Osteoblast (primary cell): ENCODE data around the gene ANO7. TPM values are rescaled to one million over a fixed set of nuclear protein-coding genes. Genes with fewer than 3 reads are reported as not detected.

ENCODE experiments used
- DNase-seq: peaks from one replicate; pipeline ENCODE4 v3.0.0; 2011; ENCODE audit warnings: low spot score, mixed read lengths; ENCODE audit not compliant: insufficient read length; ENCODE audit errors: missing footprints
- H2AFZ ChIP-seq: 2 replicates; pipeline ENCODE4 v1.6.0; 2011; ENCODE audit warnings: mild to moderate bottlenecking, low read length
- H3K27ac ChIP-seq: 2 replicates; pipeline ENCODE4 v1.5.1; 2011; ENCODE audit warnings: mild to moderate bottlenecking, low read depth, low read length, moderate library complexity
- H3K27me3 ChIP-seq: 2 replicates; pipeline ENCODE4 v1.6.0; 2012; ENCODE audit warnings: mild to moderate bottlenecking, control low read depth, inconsistent platforms, low read length, moderate library complexity; ENCODE audit not compliant: insufficient read depth
- H3K36me3 ChIP-seq: 2 replicates; pipeline ENCODE4 v1.5.1; 2011; ENCODE audit warnings: mild to moderate bottlenecking, low read length, control low read depth, moderate library complexity; ENCODE audit not compliant: insufficient read depth
- H3K4me1 ChIP-seq: 2 replicates; pipeline ENCODE4 v1.5.1; 2011; ENCODE audit warnings: mild to moderate bottlenecking, low read length, control low read depth, moderate library complexity; ENCODE audit not compliant: insufficient read depth
- H3K4me2 ChIP-seq: 2 replicates; pipeline ENCODE4 v1.6.0; 2011; ENCODE audit warnings: mild to moderate bottlenecking, low read length; ENCODE audit not compliant: insufficient read depth
- H3K4me3 ChIP-seq: fragments of 200-600 bp; sonication (generic); 3 replicates; pipeline ENCODE4 v1.5.1; 2012; ENCODE audit warnings: mild to moderate bottlenecking, low read length, inconsistent platforms; ENCODE audit not compliant: insufficient read depth
- H3K79me2 ChIP-seq: 2 replicates; pipeline ENCODE4 v1.6.0; 2012; ENCODE audit warnings: mild to moderate bottlenecking, low read length, control low read depth, inconsistent platforms; ENCODE audit not compliant: insufficient read depth
- H3K9me3 ChIP-seq: 2 replicates; pipeline ENCODE4 v1.5.1; 2011; ENCODE audit warnings: low read depth, low read length, control low read depth
- H4K20me1 ChIP-seq: 2 replicates; pipeline ENCODE4 v1.6.0; 2012; ENCODE audit warnings: mild to moderate bottlenecking, low read length, control low read depth; ENCODE audit not compliant: insufficient read depth
- total RNA-seq: library from RNA; depleted of rRNA; stranded (reverse); fragments of >200 nt; gene quantifications from 2 replicates; pipeline ENCODE4 v1.2.3, GENCODE V29; 2012
- TF ChIP-seq, protein P1 (sequence below): IDR thresholded peaks from 2 replicates; pipeline ENCODE4 v1.5.1; 2011; ENCODE audit warnings: mild to moderate bottlenecking, low read depth, low read length, moderate library complexity; ENCODE audit errors: extremely low read depth

ANO7 gene
- total RNA-seq, 1 donor = 1.8 TPM

DNA sequence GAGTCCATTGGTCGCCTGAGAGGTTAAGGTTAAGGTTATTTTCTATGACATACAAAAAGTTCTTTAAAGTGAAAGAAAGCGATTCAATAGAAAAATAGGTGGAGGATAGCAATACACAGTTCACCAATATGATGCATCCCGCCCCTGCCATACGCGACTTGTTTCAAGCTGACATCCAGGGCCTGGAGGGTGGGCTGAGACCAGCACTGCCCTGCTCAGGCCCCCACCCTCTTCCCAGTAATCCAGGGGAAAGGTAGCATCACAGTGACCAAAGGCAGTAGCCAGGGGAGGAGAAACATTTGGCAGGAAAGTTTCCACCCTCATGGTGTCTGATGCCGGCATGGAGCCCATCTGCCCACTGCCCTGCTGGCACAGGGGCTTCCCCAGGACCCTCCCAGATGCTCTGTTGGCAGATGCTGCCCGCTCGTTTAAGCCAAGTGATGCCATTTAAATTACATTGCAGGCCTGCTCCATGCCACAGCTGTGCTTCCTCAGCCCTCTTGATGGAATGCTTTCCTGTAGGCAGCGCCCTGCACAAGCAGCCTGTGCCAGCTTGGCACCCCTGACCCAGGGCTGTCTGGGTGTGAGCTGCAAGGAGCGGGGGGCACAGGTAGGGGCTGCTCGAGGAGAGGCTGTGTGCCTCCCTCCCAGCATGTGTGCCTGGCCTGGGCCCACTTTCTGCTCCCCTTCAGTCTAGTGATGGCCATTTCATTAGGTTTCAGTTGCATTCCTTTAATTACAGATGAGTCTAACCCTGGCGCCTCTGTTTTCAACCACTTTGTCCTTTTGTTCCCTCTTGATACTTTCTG lies 10.7 kb upstream of the ANO7 start:
- no peaks in the 10 kb centered on the region for H3K27me3 ChIP-seq
- TF ChIP-seq, protein P1, sequence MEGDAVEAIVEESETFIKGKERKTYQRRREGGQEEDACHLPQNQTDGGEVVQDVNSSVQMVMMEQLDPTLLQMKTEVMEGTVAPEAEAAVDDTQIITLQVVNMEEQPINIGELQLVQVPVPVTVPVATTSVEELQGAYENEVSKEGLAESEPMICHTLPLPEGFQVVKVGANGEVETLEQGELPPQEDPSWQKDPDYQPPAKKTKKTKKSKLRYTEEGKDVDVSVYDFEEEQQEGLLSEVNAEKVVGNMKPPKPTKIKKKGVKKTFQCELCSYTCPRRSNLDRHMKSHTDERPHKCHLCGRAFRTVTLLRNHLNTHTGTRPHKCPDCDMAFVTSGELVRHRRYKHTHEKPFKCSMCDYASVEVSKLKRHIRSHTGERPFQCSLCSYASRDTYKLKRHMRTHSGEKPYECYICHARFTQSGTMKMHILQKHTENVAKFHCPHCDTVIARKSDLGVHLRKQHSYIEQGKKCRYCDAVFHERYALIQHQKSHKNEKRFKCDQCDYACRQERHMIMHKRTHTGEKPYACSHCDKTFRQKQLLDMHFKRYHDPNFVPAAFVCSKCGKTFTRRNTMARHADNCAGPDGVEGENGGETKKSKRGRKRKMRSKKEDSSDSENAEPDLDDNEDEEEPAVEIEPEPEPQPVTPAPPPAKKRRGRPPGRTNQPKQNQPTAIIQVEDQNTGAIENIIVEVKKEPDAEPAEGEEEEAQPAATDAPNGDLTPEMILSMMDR = no peak
- no peak overlapping the region for H3K4me3 ChIP-seq
- H3K27ac ChIP-seq = no peak overlapping the region
- no peaks in the 10 kb centered on the region for H3K9me3 ChIP-seq
- no peak overlapping the region for H3K4me2 ChIP-seq
- H3K79me2 ChIP-seq = no peaks in the 10 kb centered on the region
- H2AFZ ChIP-seq = no peak overlapping the region
- no peaks in the 10 kb centered on the region for H3K4me1 ChIP-seq
- peaks cover 3% of the 10 kb centered on the region for H4K20me1 ChIP-seq
- H3K36me3 ChIP-seq = peaks cover 9% of the 10 kb centered on the region
- DNase-seq = no peak

DNA sequence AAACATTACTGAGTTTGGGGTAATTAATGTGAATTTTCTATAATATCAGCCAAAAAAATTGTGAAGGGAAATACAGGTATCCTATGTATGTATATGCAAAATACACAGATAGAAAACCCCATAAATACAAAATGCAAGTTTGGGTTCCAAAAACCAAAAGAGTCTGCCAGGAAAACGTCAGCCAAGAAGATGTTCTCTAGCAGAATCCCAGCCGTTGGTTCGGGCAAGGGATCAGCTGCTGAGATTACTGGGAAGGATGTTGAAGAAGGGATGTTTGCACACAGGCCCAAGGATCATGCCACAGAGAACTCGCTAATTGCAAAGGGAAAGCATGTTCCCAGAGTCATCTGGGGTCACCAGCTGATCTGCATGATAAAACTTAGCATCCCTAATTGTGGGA lies 9.5 kb upstream of the ANO7 start:
- H3K79me2 ChIP-seq = no peaks in the 10 kb centered on the region
- H3K36me3 ChIP-seq = peaks cover 9% of the 10 kb centered on the region
- H3K4me3 ChIP-seq = no peak overlapping the region
- no peak overlapping the region for H3K27ac ChIP-seq
- H3K9me3 ChIP-seq = no peaks in the 10 kb centered on the region
- H3K4me2 ChIP-seq = no peak overlapping the region
- peaks cover 3% of the 10 kb centered on the region for H4K20me1 ChIP-seq
- no peaks in the 10 kb centered on the region for H3K27me3 ChIP-seq
- TF ChIP-seq, protein P1 = no peak
- DNase-seq = no peak
- no peak overlapping the region for H2AFZ ChIP-seq
- no peaks in the 10 kb centered on the region for H3K4me1 ChIP-seq

DNA sequence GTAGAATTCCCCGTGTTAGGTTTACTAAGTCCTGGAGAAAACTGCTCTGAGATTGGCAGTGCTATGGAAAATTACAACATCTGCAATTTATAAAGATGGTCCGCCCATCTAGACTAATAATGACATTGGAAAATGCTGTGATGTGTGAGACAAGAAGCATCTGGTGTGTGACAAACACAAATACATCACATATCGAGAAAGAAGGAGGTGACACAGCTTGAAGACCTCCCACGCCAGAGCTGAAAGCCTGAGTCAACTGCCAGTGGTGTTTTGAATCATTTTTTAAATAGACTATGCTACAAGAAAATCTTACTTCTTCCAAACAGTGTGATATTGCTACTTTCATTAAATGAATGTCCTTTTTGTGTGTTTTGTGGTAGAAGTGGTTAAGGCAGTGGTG lies 8.6 kb upstream of the ANO7 start:
- Histone ChIP-seq H2AFZ (no peak overlapping the region), H3K4me2 (no peak overlapping the region), H3K4me1 (no peaks in the 10 kb centered on the region), H3K27ac (no peak overlapping the region), H3K4me3 (no peak overlapping the region), H3K27me3 (no peaks in the 10 kb centered on the region), H3K79me2 (no peaks in the 10 kb centered on the region), H3K36me3 (peaks cover 9% of the 10 kb centered on the region), H3K9me3 (no peaks in the 10 kb centered on the region), H4K20me1 (peaks cover 3% of the 10 kb centered on the region)
- TF ChIP-seq, protein P1 = no peak
- peak; percentile 61 for DNase-seq

DNA sequence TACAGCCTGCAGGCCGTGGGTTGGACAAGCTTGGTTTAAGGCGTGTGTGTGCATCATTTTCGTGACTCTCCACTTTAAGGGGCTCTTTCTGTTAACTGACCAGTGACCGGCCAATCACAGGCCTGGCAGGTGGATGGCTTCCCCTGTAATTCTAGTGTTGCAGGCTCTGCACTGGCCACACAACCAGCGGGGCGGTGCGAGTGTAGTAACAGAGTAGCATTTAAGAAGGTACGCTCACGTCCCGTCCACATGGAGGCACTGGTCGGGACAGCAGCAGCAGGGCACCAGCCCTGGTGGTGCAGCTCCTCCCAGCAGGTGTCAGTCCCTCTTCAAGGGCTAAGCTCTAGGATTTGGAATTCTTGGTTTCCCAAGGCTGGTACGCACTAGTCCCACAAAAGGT lies 8.0 kb upstream of the ANO7 start:
- Histone ChIP-seq H3K9me3 (no peaks in the 10 kb centered on the region), H3K4me1 (no peaks in the 10 kb centered on the region), H3K4me3 (no peak overlapping the region), H3K27ac (no peak overlapping the region), H3K79me2 (no peaks in the 10 kb centered on the region), H3K27me3 (no peaks in the 10 kb centered on the region), H4K20me1 (peaks cover 3% of the 10 kb centered on the region), H2AFZ (no peak overlapping the region), H3K4me2 (no peak overlapping the region), H3K36me3 (peaks cover 9% of the 10 kb centered on the region)
- TF ChIP-seq, protein P1 = no peak
- no peak for DNase-seq
